ENCODE measurements around the gene MMAB.
A peak's percentile ranks its signal among the peaks of the same experiment; 100 is the strongest.
"Not testable (repeated sequence)": the region's sequence is repeated elsewhere in the genome, so short reads cannot be mapped to it uniquely, and the experiment has no call there.

Gene MMAB

GRCh38 chr12:109573029-109573913 is at the start of gene MMAB, which contains the start of gene MVK:
Gene MMAB, minus strand, starts transcription at chr12:109573504. Its CDS starts 24 bp downstream, at chr12:109573480.
Gene MVK, plus strand, starts transcription at chr12:109573794. Its CDS starts 1,029 bp downstream, at chr12:109574823.
- DNase-seq: peak; percentile 94

- no peak for DNase-seq
Measured at GRCh38 chr12:109621901-109622364, 48.6 kb upstream of the MMAB start.

GRCh38 chr12:109621211-109621694 is 47.9 kb upstream of the MMAB start:
- no peak for DNase-seq

- no peak for DNase-seq
Measured at GRCh38 chr12:109619002-109619604, 45.8 kb upstream of the MMAB start.

GRCh38 chr12:109618082-109618481 is 44.8 kb upstream of the MMAB start:
- DNase-seq: no peak

GRCh38 chr12:109617491-109617890 is 44.2 kb upstream of the MMAB start:
- DNase-seq: no peak

- DNase-seq: no peak
Measured at GRCh38 chr12:109615556-109616229, 42.4 kb upstream of the MMAB start.

- no peak for DNase-seq
Measured at GRCh38 chr12:109613649-109614455, 40.5 kb upstream of the MMAB start.

- peak; percentile 56 for DNase-seq
Measured at GRCh38 chr12:109612975-109613502, 39.7 kb upstream of the MMAB start.

- no peak for DNase-seq
Measured at GRCh38 chr12:109612003-109612402, 38.7 kb upstream of the MMAB start.

GRCh38 chr12:109611223-109611622 is 37.9 kb upstream of the MMAB start:
- DNase-seq: no peak

GRCh38 chr12:109610523-109610922 is 37.2 kb upstream of the MMAB start:
- DNase-seq: no peak

GRCh38 chr12:109609342-109609741 is 36.0 kb upstream of the MMAB start:
- no peak for DNase-seq

GRCh38 chr12:109608793-109609192 is 35.5 kb upstream of the MMAB start:
- no peak for DNase-seq

- no peak for DNase-seq
Measured at GRCh38 chr12:109608270-109608669, 35.0 kb upstream of the MMAB start.

- no peak for DNase-seq
Measured at GRCh38 chr12:109607618-109608017, 34.3 kb upstream of the MMAB start.

GRCh38 chr12:109606320-109607028 is 33.2 kb upstream of the MMAB start:
- no peak for DNase-seq

GRCh38 chr12:109605599-109606228 is 32.4 kb upstream of the MMAB start:
- DNase-seq: no peak

- no peak for DNase-seq
Measured at GRCh38 chr12:109605016-109605415, 31.7 kb upstream of the MMAB start.

GRCh38 chr12:109604132-109604585 is 30.9 kb upstream of the MMAB start:
- DNase-seq: no peak

- not testable (repeated sequence) for DNase-seq
Measured at GRCh38 chr12:109602132-109602531, 28.8 kb upstream of the MMAB start.

All from 8988T (cell line).